Raji (cell line): ENCODE results near the gene MYOM1.

ENCODE experiments used
- POLR2A ChIP-seq: IDR thresholded peaks from 2 replicates; pipeline ENCODE4 v1.6.1; 2011; ENCODE audit warnings: low read depth, low read length, control low read depth; ENCODE audit not compliant: insufficient read depth

MYOM1 gene

GRCh38 chr18:3154214-3154613, 65.6 kb downstream of the MYOM1 start:
- TF ChIP-seq POLR2A, result no peak

GRCh38 chr18:3153107-3153704, 66.6 kb downstream of the MYOM1 start:
- no peak for TF ChIP-seq POLR2A

- TF ChIP-seq POLR2A, result no peak
Observed at GRCh38 chr18:3152294-3152693, 67.5 kb downstream of the MYOM1 start.

- no peak for TF ChIP-seq POLR2A
Observed at GRCh38 chr18:3151399-3152264, 68.1 kb downstream of the MYOM1 start.

GRCh38 chr18:3150688-3151087, 69.1 kb downstream of the MYOM1 start:
- TF ChIP-seq POLR2A, result no peak

GRCh38 chr18:3150274-3150673, 69.5 kb downstream of the MYOM1 start:
- no peak for TF ChIP-seq POLR2A

GRCh38 chr18:3148930-3149535, 70.7 kb downstream of the MYOM1 start:
- TF ChIP-seq POLR2A, result no peak

GRCh38 chr18:3147935-3148554, 71.7 kb downstream of the MYOM1 start:
- no peak for TF ChIP-seq POLR2A

GRCh38 chr18:3140986-3141639, 78.7 kb downstream of the MYOM1 start:
- TF ChIP-seq POLR2A, result no peak

GRCh38 chr18:3140342-3140741, 79.4 kb downstream of the MYOM1 start:
- TF ChIP-seq POLR2A, result no peak

GRCh38 chr18:3139406-3139805, 80.4 kb downstream of the MYOM1 start:
- TF ChIP-seq POLR2A, result no peak

- no peak for TF ChIP-seq POLR2A
Observed at GRCh38 chr18:3138274-3138975, 81.3 kb downstream of the MYOM1 start.

- TF ChIP-seq POLR2A, result no peak
Observed at GRCh38 chr18:3135536-3135935, 84.2 kb downstream of the MYOM1 start.

- TF ChIP-seq POLR2A, result no peak
Observed at GRCh38 chr18:3132700-3133099, 87.1 kb downstream of the MYOM1 start.
